ENCODE results near the gene FMNL2. TPM values are rescaled to one million over a fixed set of nuclear protein-coding genes. Genes with fewer than 3 reads are reported as not detected.

Gene FMNL2
- total RNA-seq, 3 donors from 2014 or later: 11.5 to 25.4 (median 12.0) TPM

DNA sequence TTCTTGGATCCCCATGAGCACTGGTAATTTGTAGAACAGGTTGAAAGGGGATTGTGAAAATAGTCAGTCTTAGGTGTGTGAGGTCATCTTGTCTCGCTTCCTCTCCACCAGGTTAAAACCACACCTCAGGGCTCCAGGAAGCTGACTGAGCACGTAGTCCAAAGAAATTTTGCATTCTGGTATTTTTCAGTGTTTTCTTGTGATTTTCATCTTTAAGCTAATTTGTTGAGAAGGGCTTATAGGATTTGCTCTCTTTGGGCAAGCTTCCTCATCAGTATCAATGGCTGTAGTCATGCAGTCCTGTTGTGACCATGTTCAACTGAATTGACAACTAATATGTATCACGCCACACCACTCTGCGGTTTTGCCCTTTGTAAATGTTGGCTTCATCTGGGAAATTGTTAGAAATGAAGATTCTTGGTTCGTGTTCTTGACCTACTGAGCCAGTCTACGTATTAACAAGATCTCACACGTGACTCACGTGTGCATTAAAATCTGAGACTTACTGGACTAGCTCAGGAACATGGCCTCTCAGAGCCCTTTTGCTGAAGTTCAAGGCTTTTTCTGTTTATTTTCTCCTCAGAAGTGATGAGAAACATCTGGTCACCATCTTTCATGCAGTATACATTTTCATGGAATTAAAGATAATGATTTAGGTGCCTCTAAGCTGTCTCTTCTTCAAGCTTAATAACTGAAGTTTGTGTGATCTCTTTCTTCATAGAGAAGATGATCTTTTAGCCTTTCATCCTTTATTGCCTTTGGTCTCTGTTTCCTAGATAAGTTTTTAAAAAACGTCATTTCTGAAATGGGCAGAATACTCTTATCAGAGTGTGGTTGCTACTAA is 32.8 kb downstream of the FMNL2 start:
- intact Hi-C loops (cut with DNase I, micrococcal nuclease): no loop called here
- no peak for ATAC-seq
- TF ChIP-seq, protein P1, sequence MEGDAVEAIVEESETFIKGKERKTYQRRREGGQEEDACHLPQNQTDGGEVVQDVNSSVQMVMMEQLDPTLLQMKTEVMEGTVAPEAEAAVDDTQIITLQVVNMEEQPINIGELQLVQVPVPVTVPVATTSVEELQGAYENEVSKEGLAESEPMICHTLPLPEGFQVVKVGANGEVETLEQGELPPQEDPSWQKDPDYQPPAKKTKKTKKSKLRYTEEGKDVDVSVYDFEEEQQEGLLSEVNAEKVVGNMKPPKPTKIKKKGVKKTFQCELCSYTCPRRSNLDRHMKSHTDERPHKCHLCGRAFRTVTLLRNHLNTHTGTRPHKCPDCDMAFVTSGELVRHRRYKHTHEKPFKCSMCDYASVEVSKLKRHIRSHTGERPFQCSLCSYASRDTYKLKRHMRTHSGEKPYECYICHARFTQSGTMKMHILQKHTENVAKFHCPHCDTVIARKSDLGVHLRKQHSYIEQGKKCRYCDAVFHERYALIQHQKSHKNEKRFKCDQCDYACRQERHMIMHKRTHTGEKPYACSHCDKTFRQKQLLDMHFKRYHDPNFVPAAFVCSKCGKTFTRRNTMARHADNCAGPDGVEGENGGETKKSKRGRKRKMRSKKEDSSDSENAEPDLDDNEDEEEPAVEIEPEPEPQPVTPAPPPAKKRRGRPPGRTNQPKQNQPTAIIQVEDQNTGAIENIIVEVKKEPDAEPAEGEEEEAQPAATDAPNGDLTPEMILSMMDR (IDR thresholded peaks at IDR 0.05): no peak

DNA sequence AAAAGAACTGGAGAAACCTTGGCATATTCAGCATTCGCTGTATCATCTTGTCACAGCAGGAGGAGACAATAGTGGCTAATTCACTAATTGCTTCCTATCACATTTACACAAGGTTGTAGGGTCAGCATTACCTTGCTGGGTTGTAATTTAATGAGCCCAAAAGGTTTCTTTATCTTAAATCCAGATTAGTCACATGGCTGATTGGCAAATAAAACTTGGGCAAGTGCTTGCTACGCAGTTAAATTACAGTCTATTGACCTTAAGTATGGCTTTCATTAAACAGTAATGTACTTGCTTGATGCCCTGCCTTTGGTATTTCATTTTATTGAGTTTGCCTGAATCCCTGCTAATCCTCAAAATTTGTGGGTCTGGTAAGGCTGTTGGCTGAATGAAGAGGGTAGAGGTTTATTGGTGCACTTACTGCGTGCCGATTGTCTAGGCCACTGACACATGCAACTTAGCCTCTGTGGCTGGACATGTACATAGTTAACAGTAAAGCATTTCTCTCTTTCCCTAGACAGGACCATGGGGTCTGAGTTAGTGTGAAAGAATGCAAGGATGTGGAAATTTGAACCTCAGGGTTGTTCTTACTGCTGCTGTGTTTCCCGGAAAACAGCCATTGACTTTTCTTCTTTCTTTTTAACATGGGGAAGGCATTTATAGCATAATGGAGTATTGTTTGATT is 34.3 kb downstream of the FMNL2 start:
- DNase-seq (no peak), ATAC-seq (no peak)
- no peaks in the 10 kb centered on the region for H3K36me3 ChIP-seq (ENCODE audit: low read depth)
- TF ChIP-seq, protein P1 (IDR thresholded peaks at IDR 0.05): no peak
- no peaks in the 10 kb centered on the region for H3K4me1 ChIP-seq (ENCODE audit: low read depth)
- intact Hi-C loops (cut with DNase I, micrococcal nuclease): no loop called here
- no peaks in the 10 kb centered on the region for H3K9me3 ChIP-seq
- H3K4me3 ChIP-seq: no peak overlapping the region

More for the DNA sequence above, 32.8 kb downstream of the FMNL2 start:
- no peaks in the 10 kb centered on the region for H3K4me1 ChIP-seq (ENCODE audit: low read depth)
- no peaks in the 10 kb centered on the region for H3K36me3 ChIP-seq (ENCODE audit: low read depth)
- H3K9me3 ChIP-seq: no peaks in the 10 kb centered on the region
- DNase-seq: no peak
- H3K4me3 ChIP-seq: no peak overlapping the region

DNA sequence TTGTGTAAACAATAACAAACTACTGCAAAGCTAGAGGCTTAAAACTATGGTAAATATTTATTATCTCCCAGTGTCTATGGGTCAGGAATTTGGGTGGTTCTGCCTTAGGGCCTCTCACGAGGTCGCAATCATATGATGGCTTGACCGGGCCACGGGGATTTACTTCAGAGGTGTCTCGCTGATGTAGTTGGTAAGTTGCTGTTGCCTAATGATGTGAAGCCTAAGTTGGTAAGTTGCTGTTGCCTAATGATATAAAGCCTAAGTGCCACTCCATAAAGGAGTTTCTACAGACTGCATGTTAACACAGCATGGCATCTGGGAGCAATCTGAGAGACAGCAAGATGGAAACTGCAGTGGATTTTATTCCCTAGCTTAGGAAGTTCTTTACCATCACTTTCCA is 35.8 kb downstream of the FMNL2 start:
- intact Hi-C loops (cut with DNase I, micrococcal nuclease): no loop called here
- H3K4me1 ChIP-seq (ENCODE audit: low read depth): no peaks in the 10 kb centered on the region
- no peaks in the 10 kb centered on the region for H3K36me3 ChIP-seq (ENCODE audit: low read depth)
- TF ChIP-seq, protein P1 (IDR thresholded peaks at IDR 0.05): no peak
- no peak for ATAC-seq
- no peak overlapping the region for H3K4me3 ChIP-seq
- DNase-seq: no peak
- H3K9me3 ChIP-seq: no peaks in the 10 kb centered on the region

DNA sequence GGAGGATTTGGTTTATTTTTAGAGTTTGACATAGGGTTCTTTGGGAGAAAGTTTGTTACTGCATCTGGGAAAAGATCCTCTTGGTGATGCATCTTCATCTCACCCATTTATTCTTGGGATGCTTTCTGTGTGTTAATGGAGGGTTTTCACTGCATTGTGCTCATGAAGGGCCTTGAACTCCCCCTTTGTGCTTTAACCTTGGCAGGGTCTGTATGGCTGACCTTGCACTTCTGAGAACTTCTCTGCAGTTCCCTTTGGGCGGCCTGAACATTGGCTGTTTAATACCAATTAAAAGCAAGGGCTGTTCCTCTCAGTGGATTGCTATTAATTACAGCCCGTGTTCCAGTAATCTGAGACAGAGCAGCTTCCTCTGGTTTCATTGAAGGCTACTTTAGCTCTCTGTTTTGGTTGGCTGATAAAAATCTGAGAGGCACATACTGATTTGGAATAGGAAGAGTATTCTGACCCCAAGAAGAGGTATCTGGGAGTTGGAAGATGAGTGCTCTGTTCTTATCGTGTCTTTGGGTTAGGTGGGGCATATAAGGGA is 37.5 kb downstream of the FMNL2 start:
- Histone ChIP-seq H3K9me3 (no peaks in the 10 kb centered on the region), H3K36me3 (ENCODE audit: low read depth) (no peaks in the 10 kb centered on the region), H3K4me3 (no peak overlapping the region), H3K4me1 (ENCODE audit: low read depth) (no peaks in the 10 kb centered on the region)
- DNase-seq: no peak
- intact Hi-C loops (cut with DNase I, micrococcal nuclease): no loop called here
- TF ChIP-seq, protein P1 (IDR thresholded peaks at IDR 0.05): no peak
- ATAC-seq: no peak

DNA sequence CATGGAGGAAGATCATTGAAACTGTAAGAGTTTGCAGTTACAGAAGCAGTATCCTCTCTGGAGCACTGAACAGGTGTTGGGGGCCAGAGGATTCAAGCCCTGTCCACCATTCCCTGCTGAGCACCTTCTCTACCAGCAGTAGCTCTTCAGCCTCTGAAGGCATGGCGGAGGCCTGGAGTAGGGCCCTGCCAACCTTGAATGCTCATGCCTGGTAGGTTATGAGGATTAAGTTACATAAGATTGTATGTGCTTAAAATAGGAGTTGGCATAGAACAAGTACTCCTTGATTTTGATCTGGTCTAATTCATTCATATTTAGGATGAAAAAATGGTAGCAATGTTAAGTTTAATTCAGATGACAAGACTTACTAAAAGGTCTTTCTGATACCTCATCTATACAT is 40.2 kb downstream of the FMNL2 start:
- no peak overlapping the region for H3K4me3 ChIP-seq
- no peaks in the 10 kb centered on the region for H3K4me1 ChIP-seq (ENCODE audit: low read depth)
- DNase-seq (no peak), ATAC-seq (no peak)
- TF ChIP-seq, protein P1 (IDR thresholded peaks at IDR 0.05): no peak
- H3K9me3 ChIP-seq: no peaks in the 10 kb centered on the region
- no peaks in the 10 kb centered on the region for H3K36me3 ChIP-seq (ENCODE audit: low read depth)
- intact Hi-C loops (cut with DNase I, micrococcal nuclease): no loop called here
